GM23338 (cell line): ENCODE measurements around the gene TM7SF2. TPM values are rescaled to one million over a fixed set of nuclear protein-coding genes. Genes with fewer than 3 reads are reported as not detected.

Experiments
- ATAC-seq: fragments of 200-7000 bp; cut with Tn5 transposase; 3 replicates; pipeline ENCODE4 v1.9.1; 2020
- DNase-seq: peaks from one replicate; pipeline ENCODE4 v3.0.0-alpha.2; 2015; ENCODE audit warnings: low spot score
- H2AFZ ChIP-seq: fragments of 200-600 bp; sonication (generic); 2 replicates; pipeline ENCODE4 v1.8.0; 2016; ENCODE audit warnings: antibody characterized with exemption, mild to moderate bottlenecking, moderate library complexity
- H3F3A ChIP-seq: fragments of 200-600 bp; sonication (generic); replicated peaks from 2 replicates; pipeline ENCODE4 v1.8.0; 2017; ENCODE audit warnings: antibody characterized with exemption, mixed run types, low read depth
- H3K27ac ChIP-seq: fragments of 200-600 bp; sonication (generic); 2 replicates; pipeline ENCODE4 v1.6.1; 2016; ENCODE audit warnings: low read depth
- H3K27me3 ChIP-seq: fragments of 200-600 bp; sonication (generic); 2 replicates; pipeline ENCODE4 v1.8.0; 2016; ENCODE audit warnings: mild to moderate bottlenecking, mixed run types, moderate library complexity; ENCODE audit not compliant: insufficient read depth
- H3K36me3 ChIP-seq: fragments of 200-600 bp; sonication (generic); 2 replicates; pipeline ENCODE4 v1.8.0; 2016; ENCODE audit warnings: mild to moderate bottlenecking; ENCODE audit not compliant: insufficient read depth
- H3K4me1 ChIP-seq: fragments of 200-600 bp; sonication (generic); 2 replicates; pipeline ENCODE4 v1.8.0; 2016; ENCODE audit warnings: mild to moderate bottlenecking, moderate library complexity; ENCODE audit not compliant: insufficient read depth
- H3K4me2 ChIP-seq: fragments of 200-600 bp; sonication (generic); 2 replicates; pipeline ENCODE4 v1.7.1; 2017; ENCODE audit warnings: mixed run types
- H3K4me3 ChIP-seq: fragments of 200-600 bp; sonication (generic); 2 replicates; pipeline ENCODE4 v1.6.1; 2016; ENCODE audit warnings: mixed run types
- H3K79me2 ChIP-seq: fragments of 200-600 bp; sonication (generic); replicated peaks from 2 replicates; pipeline ENCODE4 v1.8.0; 2017; ENCODE audit warnings: mild to moderate bottlenecking; ENCODE audit not compliant: insufficient read depth
- H3K9me2 ChIP-seq: fragments of 200-600 bp; sonication (generic); 2 replicates; pipeline ENCODE4 v1.8.0; 2017; ENCODE audit not compliant: insufficient read depth
- H4K20me1 ChIP-seq: fragments of 200-600 bp; sonication (generic); replicated peaks from 2 replicates; pipeline ENCODE4 v1.8.0; 2017; ENCODE audit warnings: mild to moderate bottlenecking; ENCODE audit not compliant: insufficient read depth
- H3K27ac Mint-ChIP-seq: 2 replicates; pipeline ENCODE4 v1.8.0; 2020; ENCODE audit warnings: inconsistent platforms, mild to moderate bottlenecking, moderate library complexity, mixed read lengths
- H3K27me3 Mint-ChIP-seq: 3 replicates; pipeline ENCODE4 v1.8.0; 2022; ENCODE audit warnings: low read depth, mild to moderate bottlenecking, moderate library complexity, mixed read lengths, inconsistent platforms; ENCODE audit not compliant: insufficient read depth, poor library complexity
- H3K36me3 Mint-ChIP-seq: 3 replicates; pipeline ENCODE4 v1.8.0; 2021; ENCODE audit warnings: low read depth, mild to moderate bottlenecking, inconsistent platforms, moderate library complexity, mixed read lengths
- H3K4me1 Mint-ChIP-seq: 3 replicates; pipeline ENCODE4 v1.8.0; 2020; ENCODE audit warnings: mild to moderate bottlenecking, inconsistent platforms, mixed read lengths
- H3K4me3 Mint-ChIP-seq: 3 replicates; pipeline ENCODE4 v1.8.0; 2021; ENCODE audit warnings: moderate library complexity, mild to moderate bottlenecking, inconsistent platforms, mixed read lengths
- H3K9me3 Mint-ChIP-seq: 3 replicates; pipeline ENCODE4 v1.8.0; 2020; ENCODE audit warnings: moderate library complexity, mild to moderate bottlenecking, inconsistent platforms, mixed read lengths
- CREB1 ChIP-seq: fragments of 250-450 bp; sonication (Bioruptor Pico); IDR thresholded peaks from 2 replicates; pipeline ENCODE4 v1.5.0; 2020; ENCODE audit warnings: low read depth, mild to moderate bottlenecking, moderate library complexity
- ETS1 ChIP-seq: IDR thresholded peaks from 2 replicates; pipeline ENCODE4 v1.6.1; 2016; ENCODE audit warnings: antibody characterized with exemption
- EZH2 ChIP-seq: fragments of 200-600 bp; sonication (generic); IDR thresholded peaks from one replicate; pipeline ENCODE4 v1.8.0; 2017; ENCODE audit warnings: antibody characterized with exemption, mild to moderate bottlenecking, low read depth; ENCODE audit not compliant: unreplicated experiment
- EZH2phosphoT487 ChIP-seq: fragments of 200-600 bp; sonication (generic); IDR thresholded peaks from one replicate; pipeline ENCODE4 v1.8.1; 2018; ENCODE audit warnings: antibody characterized with exemption; ENCODE audit not compliant: unreplicated experiment
- JUNB ChIP-seq: IDR thresholded peaks from one replicate; pipeline ENCODE4 v1.6.1; 2016; ENCODE audit warnings: antibody characterized with exemption; ENCODE audit not compliant: unreplicated experiment
- NANOG ChIP-seq: IDR thresholded peaks from 2 replicates; pipeline ENCODE4 v1.6.1; 2016; ENCODE audit warnings: antibody characterized with exemption, borderline replicate concordance
- POLR2AphosphoS5 ChIP-seq: IDR thresholded peaks from 2 replicates; pipeline ENCODE4 v1.6.1; 2016; ENCODE audit warnings: antibody characterized with exemption, low read depth
- REST ChIP-seq: IDR thresholded peaks from one replicate; pipeline ENCODE4 v1.6.1; 2018; ENCODE audit warnings: antibody characterized with exemption; ENCODE audit not compliant: unreplicated experiment
- STAT1 ChIP-seq: IDR thresholded peaks from one replicate; pipeline ENCODE4 v1.6.1; 2016; ENCODE audit warnings: antibody characterized with exemption; ENCODE audit not compliant: unreplicated experiment
- ZNF114 ChIP-seq: fragments of 250-450 bp; sonication (Bioruptor Pico); IDR thresholded peaks from 2 replicates; pipeline ENCODE4 v1.5.0; 2020; ENCODE audit warnings: mild to moderate bottlenecking, moderate library complexity
- ZNF331 ChIP-seq: fragments of 250-450 bp; sonication (Bioruptor Pico); IDR thresholded peaks from 2 replicates; pipeline ENCODE4 v1.5.0; 2020; ENCODE audit warnings: low read depth, mild to moderate bottlenecking, moderate library complexity
- ZNF462 ChIP-seq: fragments of 250-450 bp; sonication (Bioruptor Pico); IDR thresholded peaks from 2 replicates; pipeline ENCODE4 v1.5.0; 2020; ENCODE audit warnings: mild to moderate bottlenecking, moderate library complexity
- polyA plus RNA-seq: library from polyadenylated mRNA; unstranded; fragments of >200 nt; fragmentation: Nextera tagmentation; extraction: Ambion mirVana; gene quantifications from 2 replicates; pipeline ENCODE4 v1.2.1, GENCODE V29; 2016
- total RNA-seq: library from RNA; depleted of rRNA; stranded (reverse); fragments of >200 nt; shearing (Covaris generic); gene quantifications from 2 replicates; pipeline ENCODE4 v1.2.3, GENCODE V29; 2014
- TF ChIP-seq, protein P1 (sequence below), 2 experiments: fragments of 200-600 bp in 1 of 2; sonication (generic) in 1 of 2; conservative IDR thresholded peaks; 2 replicates each; pipeline versions ENCODE4 v1.5.1 to v1.6.1; 2016 to 2017; ENCODE audit warnings: antibody characterized with exemption in 2 of 2, low read depth in 2 of 2, mild to moderate bottlenecking in 2 of 2, moderate library complexity in 1 of 2

Gene TM7SF2
- total and polyA plus RNA-seq, 2 experiments from 2014 or later: 43.5 to 82.3 TPM

DNA sequence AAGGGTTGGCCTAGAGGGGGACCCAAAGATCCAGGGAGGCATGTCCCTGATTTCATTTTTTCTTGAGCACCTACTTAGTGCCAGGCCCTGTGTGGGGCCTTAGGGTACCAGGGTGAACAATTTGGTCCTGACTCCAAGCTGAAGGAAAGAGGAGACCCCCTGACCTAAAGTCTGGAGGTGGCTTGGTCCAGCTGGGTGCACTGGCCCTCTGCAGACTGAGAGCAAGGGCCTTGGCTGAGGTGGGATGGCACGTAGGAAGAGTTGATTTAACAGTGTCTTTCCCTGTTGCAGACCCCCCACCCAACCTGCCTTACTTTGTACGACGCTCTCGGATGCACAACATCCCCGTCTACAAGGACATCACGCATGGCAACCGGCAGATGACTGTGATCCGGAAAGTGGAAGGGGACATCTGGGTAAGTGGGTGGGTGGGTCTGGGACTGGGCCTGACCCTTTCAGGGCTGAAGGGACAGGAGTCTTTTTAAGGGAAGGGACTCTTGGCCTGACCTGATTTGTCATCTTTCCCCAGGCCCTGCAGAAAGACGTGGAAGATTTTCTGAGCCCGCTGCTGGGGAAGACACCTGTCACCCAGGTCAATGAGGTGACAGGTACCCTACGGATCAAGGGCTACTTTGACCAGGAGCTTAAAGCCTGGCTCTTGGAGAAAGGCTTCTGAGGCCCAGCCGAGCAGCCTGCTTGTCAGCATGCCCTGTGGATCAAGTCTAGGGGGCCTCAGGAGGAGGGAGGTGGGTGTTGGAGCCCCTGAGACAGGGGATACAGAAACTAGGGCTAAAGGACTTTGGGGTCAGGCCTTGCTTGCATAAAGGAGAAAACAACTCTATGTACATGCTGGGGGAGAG is 13.8 kb downstream of the TM7SF2 start:
- Histone ChIP-seq H3K27me3 (no peaks in the 10 kb centered on the region), H3K36me3 (peaks cover 12% of the 10 kb centered on the region), H3K4me2 (no peak overlapping the region), H4K20me1 (peaks cover 7% of the 10 kb centered on the region), H3K9me2 (no peaks in the 10 kb centered on the region), H3K4me1 (peaks cover 11% of the 10 kb centered on the region), H3K79me2 (peaks cover 34% of the 10 kb centered on the region), H3F3A (peaks cover 19% of the 10 kb centered on the region), H3K27ac (no peak overlapping the region), H2AFZ (no peak overlapping the region), H3K4me3 (no peak overlapping the region)
- H3K27me3 Mint-ChIP-seq: peaks cover 8% of the 10 kb centered on the region
- H3K4me3 Mint-ChIP-seq: no peak overlapping the region
- DNase-seq: no peak
- H3K36me3 Mint-ChIP-seq: peaks cover 65% of the 10 kb centered on the region
- H3K9me3 Mint-ChIP-seq: no peaks in the 10 kb centered on the region; the same call in 2 of the 3 replicates
- peaks cover 12% of the 10 kb centered on the region for H3K4me1 Mint-ChIP-seq
- H3K27ac Mint-ChIP-seq: no peak overlapping the region
- ATAC-seq: no peak
- TF ChIP-seq EZH2: no peak
- no peak for TF ChIP-seq ZNF331 (CRISPR knock-in tag)
- no peak for TF ChIP-seq STAT1
- no peak for TF ChIP-seq NANOG
- TF ChIP-seq CREB1 (CRISPR knock-in tag): no peak
- no peak for TF ChIP-seq ZNF462 (CRISPR knock-in tag)
- TF ChIP-seq EZH2phosphoT487: no peak
- no peak for TF ChIP-seq ZNF114 (CRISPR knock-in tag)
- TF ChIP-seq REST: no peak
- TF ChIP-seq, protein P1, sequence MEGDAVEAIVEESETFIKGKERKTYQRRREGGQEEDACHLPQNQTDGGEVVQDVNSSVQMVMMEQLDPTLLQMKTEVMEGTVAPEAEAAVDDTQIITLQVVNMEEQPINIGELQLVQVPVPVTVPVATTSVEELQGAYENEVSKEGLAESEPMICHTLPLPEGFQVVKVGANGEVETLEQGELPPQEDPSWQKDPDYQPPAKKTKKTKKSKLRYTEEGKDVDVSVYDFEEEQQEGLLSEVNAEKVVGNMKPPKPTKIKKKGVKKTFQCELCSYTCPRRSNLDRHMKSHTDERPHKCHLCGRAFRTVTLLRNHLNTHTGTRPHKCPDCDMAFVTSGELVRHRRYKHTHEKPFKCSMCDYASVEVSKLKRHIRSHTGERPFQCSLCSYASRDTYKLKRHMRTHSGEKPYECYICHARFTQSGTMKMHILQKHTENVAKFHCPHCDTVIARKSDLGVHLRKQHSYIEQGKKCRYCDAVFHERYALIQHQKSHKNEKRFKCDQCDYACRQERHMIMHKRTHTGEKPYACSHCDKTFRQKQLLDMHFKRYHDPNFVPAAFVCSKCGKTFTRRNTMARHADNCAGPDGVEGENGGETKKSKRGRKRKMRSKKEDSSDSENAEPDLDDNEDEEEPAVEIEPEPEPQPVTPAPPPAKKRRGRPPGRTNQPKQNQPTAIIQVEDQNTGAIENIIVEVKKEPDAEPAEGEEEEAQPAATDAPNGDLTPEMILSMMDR (conservative IDR thresholded peaks at IDR 0.05; ENCODE audit: low read depth in 2 of 2): no peak
- TF ChIP-seq JUNB: no peak
- TF ChIP-seq POLR2AphosphoS5: no peak
- TF ChIP-seq ETS1: no peak
